Esophagus muscularis mucosa (tissue), 4 donors: ENCODE results near the gene FHOD1.

Source experiments
- EP300 ChIP-seq: sonication (generic); formaldehyde crosslinking; IDR thresholded peaks from one replicate; pipeline ENCODE4 v1.6.1; 2017; ENCODE audit warnings: antibody characterized with exemption
- POLR2AphosphoS5 ChIP-seq, 2 donors: sonication (generic); formaldehyde crosslinking; IDR thresholded peaks; one replicate each; pipeline ENCODE4 v1.6.1; 2017; ENCODE audit warnings: antibody characterized with exemption in 2 of 2
- TF ChIP-seq, protein P1 (sequence below), 3 experiments: fragments of 200-600 bp in 2 of 3; fragments of 450-650 bp in 1 of 3; sonication (generic) in 2 of 3; IDR thresholded peaks; one replicate each; pipeline ENCODE4 v1.5.1; 2017 to 2019; ENCODE audit warnings: antibody characterized with exemption in 3 of 3, mild to moderate bottlenecking in 2 of 3, moderate library complexity in 1 of 3

GRCh38 chr16:67245674-67246080, 1.6 kb downstream of the FHOD1 start:
- TF ChIP-seq, protein P1, sequence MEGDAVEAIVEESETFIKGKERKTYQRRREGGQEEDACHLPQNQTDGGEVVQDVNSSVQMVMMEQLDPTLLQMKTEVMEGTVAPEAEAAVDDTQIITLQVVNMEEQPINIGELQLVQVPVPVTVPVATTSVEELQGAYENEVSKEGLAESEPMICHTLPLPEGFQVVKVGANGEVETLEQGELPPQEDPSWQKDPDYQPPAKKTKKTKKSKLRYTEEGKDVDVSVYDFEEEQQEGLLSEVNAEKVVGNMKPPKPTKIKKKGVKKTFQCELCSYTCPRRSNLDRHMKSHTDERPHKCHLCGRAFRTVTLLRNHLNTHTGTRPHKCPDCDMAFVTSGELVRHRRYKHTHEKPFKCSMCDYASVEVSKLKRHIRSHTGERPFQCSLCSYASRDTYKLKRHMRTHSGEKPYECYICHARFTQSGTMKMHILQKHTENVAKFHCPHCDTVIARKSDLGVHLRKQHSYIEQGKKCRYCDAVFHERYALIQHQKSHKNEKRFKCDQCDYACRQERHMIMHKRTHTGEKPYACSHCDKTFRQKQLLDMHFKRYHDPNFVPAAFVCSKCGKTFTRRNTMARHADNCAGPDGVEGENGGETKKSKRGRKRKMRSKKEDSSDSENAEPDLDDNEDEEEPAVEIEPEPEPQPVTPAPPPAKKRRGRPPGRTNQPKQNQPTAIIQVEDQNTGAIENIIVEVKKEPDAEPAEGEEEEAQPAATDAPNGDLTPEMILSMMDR (IDR thresholded peaks at IDR 0.05): no peak
- no peak for TF ChIP-seq POLR2AphosphoS5 (IDR thresholded peaks at IDR 0.05)
- TF ChIP-seq EP300: no peak
